ENCODE data around the gene PIGQ.

Gene PIGQ

GRCh38 chr16:569445-570254 lies at the start of gene PIGQ:
Gene PIGQ (plus strand): TSS chr16:569968. CDS start chr16:574075, 4,107 bp downstream.
- no peak for TF ChIP-seq CTCF (IDR thresholded peaks at IDR 0.05; ENCODE audit: insufficient read depth, missing control alignments)
- DNase-seq (ENCODE audit: insufficient read length, low spot score) (peak; percentile 89), FAIRE-seq (no peak)

- TF ChIP-seq CTCF (IDR thresholded peaks at IDR 0.05; ENCODE audit: insufficient read depth, missing control alignments): no peak
- no peak for DNase-seq (ENCODE audit: insufficient read length, low spot score)
- FAIRE-seq: no peak
Measured at GRCh38 chr16:520847-521246, 48.9 kb upstream of the PIGQ start.

GRCh38 chr16:521381-522210 lies 48.2 kb upstream of the PIGQ start:
- no peak for DNase-seq (ENCODE audit: insufficient read length, low spot score)
- FAIRE-seq: no peak
- TF ChIP-seq CTCF (IDR thresholded peaks at IDR 0.05; ENCODE audit: insufficient read depth, missing control alignments): no peak

- no peak for FAIRE-seq
- TF ChIP-seq CTCF (IDR thresholded peaks at IDR 0.05; ENCODE audit: insufficient read depth, missing control alignments): no peak
Measured at GRCh38 chr16:522320-523096, 47.3 kb upstream of the PIGQ start.

GRCh38 chr16:523097-523741 lies 46.5 kb upstream of the PIGQ start:
- no peak for TF ChIP-seq CTCF (IDR thresholded peaks at IDR 0.05; ENCODE audit: insufficient read depth, missing control alignments)
- FAIRE-seq (no peak), DNase-seq (ENCODE audit: insufficient read length, low spot score) (no peak)

More at GRCh38 chr16:522320-523096, 47.3 kb upstream of the PIGQ start:
- DNase-seq (ENCODE audit: insufficient read length, low spot score): no peak

GRCh38 chr16:524274-525040 lies 45.3 kb upstream of the PIGQ start:
- FAIRE-seq: no peak
- DNase-seq (ENCODE audit: insufficient read length, low spot score): no peak
- no peak for TF ChIP-seq CTCF (IDR thresholded peaks at IDR 0.05; ENCODE audit: insufficient read depth, missing control alignments)

All from D721Med (cell line).